ENCODE results near the gene OXT.

DNA sequence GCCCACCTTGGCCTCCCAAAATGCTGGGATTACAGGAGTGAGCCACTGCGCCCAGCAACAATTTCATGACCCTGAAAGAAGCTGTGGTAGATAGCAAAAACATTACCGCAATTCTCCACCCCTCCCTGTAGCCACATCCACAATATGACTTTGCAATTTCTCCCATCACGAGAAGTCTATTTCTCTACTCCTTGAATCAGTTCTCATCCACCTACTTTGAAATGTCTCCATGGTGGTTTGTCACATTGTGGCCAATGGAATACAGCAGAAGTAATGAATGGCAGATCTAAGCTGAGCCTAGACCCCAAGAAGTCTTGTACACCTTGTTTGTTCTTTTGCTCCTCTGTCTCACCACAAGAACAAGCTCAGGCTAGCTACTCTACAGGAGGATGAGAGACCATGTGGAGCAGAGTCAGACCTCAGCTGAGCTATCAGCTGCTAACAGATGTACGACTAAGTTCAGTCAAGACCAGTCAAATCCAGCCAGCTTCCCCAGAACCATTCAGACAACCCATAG is 6.3 kb downstream of the OXT start:
- TF ChIP-seq CTCF (IDR thresholded peaks at IDR 0.05; ENCODE audit: low read depth, low read length, poor library complexity, severe bottlenecking) (no peak), EZH2phosphoT487 (IDR thresholded peaks at IDR 0.05; ENCODE audit: borderline replicate concordance, low read length) (no peak)
